ENCODE data around the gene DNAJA3. TPM values are rescaled to one million over a fixed set of nuclear protein-coding genes. Genes with fewer than 3 reads are reported as not detected.

Gene DNAJA3
- total RNA-seq, 4 donors from 2014 or later = 24.8 to 42.4 (median 31.8) TPM

GRCh38 chr16:4380119-4381063, 45.3 kb upstream of the DNAJA3 start:
- no peak for TF ChIP-seq CTCF (IDR thresholded peaks at IDR 0.05; ENCODE audit: low read depth)

GRCh38 chr16:4381072-4381934, 44.4 kb upstream of the DNAJA3 start:
- no peak for TF ChIP-seq CTCF (IDR thresholded peaks at IDR 0.05; ENCODE audit: low read depth)

- TF ChIP-seq CTCF (IDR thresholded peaks at IDR 0.05; ENCODE audit: low read depth) = no peak
Observed at GRCh38 chr16:4381935-4382794, 43.5 kb upstream of the DNAJA3 start.

- no peak for TF ChIP-seq CTCF (IDR thresholded peaks at IDR 0.05; ENCODE audit: low read depth)
Observed at GRCh38 chr16:4382795-4383357, 42.8 kb upstream of the DNAJA3 start.

- no peak for TF ChIP-seq CTCF (IDR thresholded peaks at IDR 0.05; ENCODE audit: low read depth)
Observed at GRCh38 chr16:4383591-4384444, 41.9 kb upstream of the DNAJA3 start.

- TF ChIP-seq CTCF (IDR thresholded peaks at IDR 0.05; ENCODE audit: low read depth) = no peak
Observed at GRCh38 chr16:4384509-4384942, 41.1 kb upstream of the DNAJA3 start.
